Measurements from ENCODE around the gene NDST3.

- TF ChIP-seq ZNF8 (CRISPR knock-in tag; IDR thresholded peaks at IDR 0.05) (no peak), CSRNP3 (CRISPR knock-in tag; IDR thresholded peaks at IDR 0.05) (no peak), ZFP30 (CRISPR knock-in tag; IDR thresholded peaks at IDR 0.05) (no peak), PPARA (CRISPR knock-in tag; IDR thresholded peaks at IDR 0.05; ENCODE audit: borderline replicate concordance) (no peak), CREB5 (CRISPR knock-in tag; IDR thresholded peaks at IDR 0.05; ENCODE audit: low read depth) (no peak), PATZ1 (CRISPR knock-in tag; IDR thresholded peaks at IDR 0.05; ENCODE audit: borderline replicate concordance) (no peak)
Observed at GRCh38 chr4:118155516-118155915, 121.2 kb downstream of the NDST3 start.
